Psoas muscle (tissue), 8 donors: ENCODE measurements around the gene SLC25A13. TPM values are rescaled to one million over a fixed set of nuclear protein-coding genes. Genes with fewer than 3 reads are reported as not detected.

Experiments used
- ATAC-seq, 4 donors: fragments of 200-7000 bp; cut with Tn5 transposase; one replicate each; pipeline ENCODE4 v1.9.1; 2020; ENCODE audit warnings: moderate library complexity in 3 of 4, mild to moderate bottlenecking in 2 of 4
- DNase-seq, 2 donors: peaks; one replicate each; pipeline ENCODE4 v3.0.0-alpha.2; 2020
- H3K27ac ChIP-seq: fragments of 200-600 bp; one replicate; pipeline ENCODE4 v1.8.0; 2022
- H3K27me3 ChIP-seq, 3 donors: fragments of 200-600 bp in 1 of 3; one replicate each; pipeline versions ENCODE4 v1.6.1 to v1.8.0; 2013 to 2022; ENCODE audit warnings: low read length in 2 of 3, mild to moderate bottlenecking in 2 of 3, moderate library complexity in 1 of 3; ENCODE audit not compliant: insufficient read depth in 3 of 3
- H3K36me3 ChIP-seq, 2 donors: fragments of 200-600 bp in 1 of 2; one replicate each; pipeline versions ENCODE4 v1.6.1 to v1.8.0; 2013 to 2022; ENCODE audit warnings: low read depth in 1 of 2, mild to moderate bottlenecking in 1 of 2, moderate library complexity in 1 of 2; ENCODE audit not compliant: insufficient read depth in 1 of 2
- H3K4me1 ChIP-seq: fragments of 200-600 bp; one replicate; pipeline ENCODE4 v1.8.0; 2022
- H3K4me3 ChIP-seq: fragments of 200-600 bp; one replicate; pipeline ENCODE4 v1.8.0; 2022; ENCODE audit warnings: mild to moderate bottlenecking
- H3K9me3 ChIP-seq: fragments of 200-600 bp; one replicate; pipeline ENCODE4 v1.8.0; 2022
- WGBS, 3 donors: extraction: QIAGEN DNeasy Blood & Tissue Kit; methylation state at CpG; one replicate each; pipeline versions ENCODE4 v1.1.6 to v1.1.7; 2013; 5-methylcytosine and 5-hydroxymethylcytosine counted together
- intact Hi-C, 2 donors: fragments of 100-400 bp; cut with DNase I; formaldehyde crosslinking; loops; one replicate each; pipeline versions ENCODE4 v1.11.0 to v1.14.2; 2022
- polyA plus RNA-seq, 3 donors: library from polyadenylated mRNA; stranded (reverse); fragments of 200-250 nt; gene quantifications; one replicate each; pipeline ENCODE4 v1.2.3, GENCODE V29; 2013
- total RNA-seq, 4 donors: library from RNA; stranded (reverse); fragmentation: NEBNext Ultra II Directional in 2 of 4; extraction: Animal tissue kit (Norgen Biotek cat#: 25700) in 2 of 4; gene quantifications; one replicate each; pipeline versions ENCODE4 v1.2.1 to v1.2.4, GENCODE V29; 2021 to 2023
- TF ChIP-seq, protein P1 (sequence below): fragments of 200-600 bp; IDR thresholded peaks from one replicate; pipeline ENCODE4 v1.8.0; 2022; ENCODE audit warnings: antibody characterized with exemption
- donor health status: healthy with polysubstance abuse.
- donor health status: DM: no; HTN: no; CAD: no; lungs with moderate emphysema.
- donor health status: Bipolar disorder and iron deficiency.
- donor health status: healthy.
- donor health status: DM: yes; HTN: yes; CAD: no.
- donor health status: DM: no; HTN: no; CAD: no.
- donor health status: DM: no; HTN: no; CAD: no.
- donor health status: DM: yes; HTN: yes; CAD: no.

The SLC25A13 gene
- total and polyA plus RNA-seq, 7 donors: 3.3 to 31.6 (median 9.0) TPM

DNA sequence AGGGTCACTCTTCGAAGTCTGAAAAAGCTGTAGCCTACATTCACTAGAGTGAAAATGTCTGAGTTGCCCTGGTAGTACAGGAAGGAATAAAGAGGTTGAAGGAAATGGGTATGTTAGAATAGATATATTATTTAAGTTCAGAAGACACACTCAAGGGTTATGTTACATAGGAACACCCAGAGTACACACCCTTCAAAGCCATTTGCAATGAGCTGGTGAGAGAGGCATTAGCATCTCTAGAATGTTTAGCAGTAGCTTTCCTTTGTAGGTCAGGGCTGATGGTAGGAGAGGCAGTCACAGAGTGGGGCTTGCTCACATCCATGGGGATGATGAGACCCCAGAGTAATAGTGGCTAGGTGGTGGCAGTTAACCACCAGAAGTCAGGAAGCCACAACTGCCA is 221.2 kb downstream of the SLC25A13 start:
- Histone ChIP-seq H3K27ac (no peak overlapping the region), H3K9me3 (no peaks in the 10 kb centered on the region), H3K4me3 (no peak overlapping the region), H3K4me1 (no peaks in the 10 kb centered on the region), H3K36me3 (no peaks in the 10 kb centered on the region), H3K27me3 (no peaks in the 10 kb centered on the region)
- DNase-seq: no peak
- 60 to 86% (median 75%) methylated on average over 1 of the region's 1 CpG for WGBS, 3 donors
- TF ChIP-seq, protein P1, sequence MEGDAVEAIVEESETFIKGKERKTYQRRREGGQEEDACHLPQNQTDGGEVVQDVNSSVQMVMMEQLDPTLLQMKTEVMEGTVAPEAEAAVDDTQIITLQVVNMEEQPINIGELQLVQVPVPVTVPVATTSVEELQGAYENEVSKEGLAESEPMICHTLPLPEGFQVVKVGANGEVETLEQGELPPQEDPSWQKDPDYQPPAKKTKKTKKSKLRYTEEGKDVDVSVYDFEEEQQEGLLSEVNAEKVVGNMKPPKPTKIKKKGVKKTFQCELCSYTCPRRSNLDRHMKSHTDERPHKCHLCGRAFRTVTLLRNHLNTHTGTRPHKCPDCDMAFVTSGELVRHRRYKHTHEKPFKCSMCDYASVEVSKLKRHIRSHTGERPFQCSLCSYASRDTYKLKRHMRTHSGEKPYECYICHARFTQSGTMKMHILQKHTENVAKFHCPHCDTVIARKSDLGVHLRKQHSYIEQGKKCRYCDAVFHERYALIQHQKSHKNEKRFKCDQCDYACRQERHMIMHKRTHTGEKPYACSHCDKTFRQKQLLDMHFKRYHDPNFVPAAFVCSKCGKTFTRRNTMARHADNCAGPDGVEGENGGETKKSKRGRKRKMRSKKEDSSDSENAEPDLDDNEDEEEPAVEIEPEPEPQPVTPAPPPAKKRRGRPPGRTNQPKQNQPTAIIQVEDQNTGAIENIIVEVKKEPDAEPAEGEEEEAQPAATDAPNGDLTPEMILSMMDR: no peak
- intact Hi-C loops: no loop called here
- no peak for ATAC-seq

DNA sequence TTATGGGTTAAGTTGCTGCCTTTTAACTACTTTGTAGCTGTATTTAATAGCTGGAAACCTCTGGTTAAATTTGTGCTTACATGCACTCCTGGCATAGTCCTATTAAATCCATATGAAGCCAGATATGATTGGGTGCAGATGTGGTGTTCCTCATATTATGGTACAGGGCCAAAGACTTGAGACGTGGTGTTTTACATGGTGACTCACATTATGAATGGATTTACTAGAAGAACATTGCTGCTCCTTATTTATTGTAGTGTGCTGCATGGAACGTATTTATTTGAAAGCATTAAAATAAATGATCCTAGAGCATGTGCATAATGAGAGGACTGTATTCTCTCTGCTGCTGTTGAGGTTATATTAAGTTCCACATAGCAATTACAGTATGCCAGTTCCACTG is 224.1 kb downstream of the SLC25A13 start:
- no peaks in the 10 kb centered on the region for H3K9me3 ChIP-seq
- no peaks in the 10 kb centered on the region for H3K36me3 ChIP-seq
- no peaks in the 10 kb centered on the region for H3K4me1 ChIP-seq
- TF ChIP-seq, protein P1: no peak
- H3K27me3 ChIP-seq: no peaks in the 10 kb centered on the region
- ATAC-seq: no peak
- no peak overlapping the region for H3K27ac ChIP-seq
- no peak for DNase-seq
- 60 to 66% (median 62%) methylated on average over 2 of the region's 2 CpGs for WGBS, 3 donors
- H3K4me3 ChIP-seq: no peak overlapping the region
- intact Hi-C loops: no loop called here

DNA sequence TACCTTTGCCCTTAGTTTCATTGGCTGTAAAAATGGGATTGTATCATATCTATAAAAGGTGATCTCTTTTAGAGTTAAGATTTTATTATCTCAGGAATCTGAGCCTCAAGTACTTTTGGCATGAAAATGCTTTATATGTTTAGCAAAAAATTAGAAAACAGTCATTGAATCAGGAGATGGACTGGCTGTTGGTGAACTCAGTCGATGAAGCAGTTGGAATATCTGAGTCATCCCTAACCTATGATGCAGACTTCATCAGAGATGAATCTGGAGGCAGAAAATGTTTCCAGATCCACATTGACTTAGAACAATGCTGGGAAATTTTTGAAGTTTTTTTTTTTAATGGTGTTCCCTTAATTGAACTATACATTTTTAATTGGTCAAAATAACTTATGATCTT is 228.5 kb downstream of the SLC25A13 start:
- intact Hi-C loops: no loop called here
- no peak overlapping the region for H3K27ac ChIP-seq
- no peaks in the 10 kb centered on the region for H3K4me1 ChIP-seq
- TF ChIP-seq, protein P1: no peak
- 36 to 55% (median 38%) methylated on average over 1 of the region's 1 CpG for WGBS, 3 donors
- ATAC-seq (no peak), DNase-seq (no peak)
- H3K4me3 ChIP-seq: no peak overlapping the region
- no peaks in the 10 kb centered on the region for H3K27me3 ChIP-seq
- H3K9me3 ChIP-seq: no peaks in the 10 kb centered on the region
- no peaks in the 10 kb centered on the region for H3K36me3 ChIP-seq

DNA sequence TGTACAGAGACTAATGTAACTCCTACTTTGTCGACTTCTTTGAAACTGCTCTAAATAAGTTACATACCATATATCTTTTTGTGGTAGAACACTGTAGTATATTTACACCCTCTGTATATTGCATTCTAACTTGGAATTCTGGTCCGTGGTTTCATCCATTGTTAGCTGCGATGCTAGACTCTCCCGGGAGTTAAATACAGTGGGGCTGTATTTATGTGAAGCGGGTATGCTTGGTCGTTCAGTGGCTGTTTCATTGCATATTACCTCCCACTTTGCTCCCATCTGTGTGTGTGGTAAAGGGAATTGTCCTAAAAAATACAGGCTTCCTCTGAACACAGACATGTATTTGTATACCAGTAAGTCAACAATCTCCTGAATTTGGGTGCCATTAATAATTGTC is 231.1 kb downstream of the SLC25A13 start:
- Histone ChIP-seq H3K27me3 (no peaks in the 10 kb centered on the region), H3K9me3 (no peaks in the 10 kb centered on the region), H3K36me3 (no peaks in the 10 kb centered on the region), H3K27ac (no peak overlapping the region), H3K4me3 (no peak overlapping the region), H3K4me1 (no peaks in the 10 kb centered on the region)
- ATAC-seq (no peak), DNase-seq (no peak)
- WGBS, 3 donors: 69 to 70% (median 70%) methylated on average over 6 of the region's 6 CpGs
- intact Hi-C loops: no loop called here
- TF ChIP-seq, protein P1: no peak

DNA sequence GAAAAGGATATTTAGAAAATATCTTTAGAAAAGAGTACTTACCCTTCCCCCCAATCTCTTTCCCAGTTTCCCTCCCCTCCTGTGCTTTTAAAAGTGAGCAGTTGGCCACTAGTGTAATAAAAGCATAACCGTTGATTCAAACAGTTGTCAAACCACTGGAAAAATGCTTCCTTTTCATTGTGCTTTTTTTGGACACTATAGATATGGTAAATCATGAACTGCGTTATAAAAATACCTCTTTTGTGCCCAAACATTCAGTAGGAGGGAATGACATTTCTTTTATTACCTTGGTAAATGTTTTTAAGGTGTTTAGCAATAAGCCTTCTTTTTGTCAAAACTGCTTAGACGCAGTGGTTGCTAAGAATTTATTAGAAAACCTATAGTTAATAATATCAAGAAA is 232.4 kb downstream of the SLC25A13 start:
- ATAC-seq: no peak
- Histone ChIP-seq H3K4me1 (no peaks in the 10 kb centered on the region), H3K9me3 (no peaks in the 10 kb centered on the region), H3K27me3 (no peaks in the 10 kb centered on the region), H3K27ac (no peak overlapping the region), H3K4me3 (no peak overlapping the region), H3K36me3 (no peaks in the 10 kb centered on the region)
- intact Hi-C loops: no loop called here
- WGBS, 3 donors: 56 to 63% (median 60%) methylated on average over 3 of the region's 3 CpGs
- no peak for DNase-seq
- TF ChIP-seq, protein P1: no peak
